Muscle layer of duodenum (tissue), 2 donors: ENCODE measurements around the gene TSPAN14.

Experiments used
- H3K27ac ChIP-seq: one replicate; pipeline ENCODE4 v1.7.0; 2013; ENCODE audit warnings: mild to moderate bottlenecking, low read length
- H3K27me3 ChIP-seq: one replicate; pipeline ENCODE4 v1.7.0; 2013; ENCODE audit warnings: low read depth, mild to moderate bottlenecking, control low read depth, low read length
- H3K36me3 ChIP-seq, 2 donors: one replicate each; pipeline ENCODE4 v1.7.0; 2013; ENCODE audit warnings: low read length in 2 of 2, control low read depth in 1 of 2, mild to moderate bottlenecking in 1 of 2; ENCODE audit not compliant: insufficient read depth in 2 of 2, control insufficient read depth in 1 of 2
- H3K4me1 ChIP-seq, 2 donors: one replicate each; pipeline ENCODE4 v1.7.0; 2013; ENCODE audit warnings: low read length in 2 of 2, mild to moderate bottlenecking in 2 of 2, control low read depth in 1 of 2, moderate library complexity in 1 of 2; ENCODE audit not compliant: insufficient read depth in 2 of 2, control insufficient read depth in 1 of 2
- H3K4me3 ChIP-seq, 2 donors: one replicate each; pipeline ENCODE4 v1.7.0; 2013; ENCODE audit warnings: low read length in 2 of 2, low read depth in 1 of 2, mild to moderate bottlenecking in 1 of 2
- H3K9me3 ChIP-seq, 2 donors: one replicate each; pipeline ENCODE4 v1.7.0; 2013; ENCODE audit warnings: low read length in 2 of 2, control low read depth in 1 of 2, mild to moderate bottlenecking in 1 of 2; ENCODE audit not compliant: control insufficient read depth in 1 of 2
- donor health status: healthy.

Gene TSPAN14

GRCh38 chr10:80517416-80518142, 63.5 kb downstream of the TSPAN14 start:
- no peaks in the 10 kb centered on the region for H3K9me3 ChIP-seq
- peaks cover 57 to 84% of the 10 kb centered on the region in 2 donors for H3K36me3 ChIP-seq
- no peak overlapping the region for H3K27ac ChIP-seq
- H3K4me3 ChIP-seq = no peak overlapping the region
- no peaks in the 10 kb centered on the region for H3K27me3 ChIP-seq
- no peaks in the 10 kb centered on the region for H3K4me1 ChIP-seq

GRCh38 chr10:80518143-80518806, 64.2 kb downstream of the TSPAN14 start:
- Histone ChIP-seq H3K4me3 (no peak overlapping the region), H3K27me3 (no peaks in the 10 kb centered on the region), H3K27ac (no peak overlapping the region), H3K36me3 (peaks cover 53 to 82% of the 10 kb centered on the region in 2 donors), H3K9me3 (no peaks in the 10 kb centered on the region), H3K4me1 (no peaks in the 10 kb centered on the region)

GRCh38 chr10:80518807-80519360, 64.8 kb downstream of the TSPAN14 start:
- Histone ChIP-seq H3K27ac (no peak overlapping the region), H3K36me3 (peaks cover 49 to 76% of the 10 kb centered on the region in 2 donors)

GRCh38 chr10:80519936-80520650, 66.0 kb downstream of the TSPAN14 start:
- Histone ChIP-seq H3K27me3 (no peaks in the 10 kb centered on the region), H3K4me1 (no peaks in the 10 kb centered on the region), H3K36me3 (peaks cover 37 to 64% of the 10 kb centered on the region in 2 donors), H3K27ac (no peak overlapping the region), H3K9me3 (no peaks in the 10 kb centered on the region), H3K4me3 (no peak overlapping the region)

More at GRCh38 chr10:80518807-80519360, 64.8 kb downstream of the TSPAN14 start:
- H3K27me3 ChIP-seq = no peaks in the 10 kb centered on the region
- no peaks in the 10 kb centered on the region for H3K4me1 ChIP-seq
- H3K9me3 ChIP-seq = no peaks in the 10 kb centered on the region
- H3K4me3 ChIP-seq = no peak overlapping the region

GRCh38 chr10:80520661-80521470, 66.8 kb downstream of the TSPAN14 start:
- H3K27ac ChIP-seq = no peak overlapping the region
- H3K27me3 ChIP-seq = no peaks in the 10 kb centered on the region
- H3K4me1 ChIP-seq = no peaks in the 10 kb centered on the region
- H3K9me3 ChIP-seq = no peaks in the 10 kb centered on the region
- no peak overlapping the region for H3K4me3 ChIP-seq
- H3K36me3 ChIP-seq = peaks cover 35 to 56% of the 10 kb centered on the region in 2 donors

- Histone ChIP-seq H3K27ac (no peak overlapping the region), H3K4me3 (no peak overlapping the region), H3K4me1 (no peaks in the 10 kb centered on the region), H3K9me3 (no peaks in the 10 kb centered on the region), H3K27me3 (no peaks in the 10 kb centered on the region), H3K36me3 (peaks cover 22 to 37% of the 10 kb centered on the region in 2 donors)
These were observed 68.8 kb downstream of the TSPAN14 start for GRCh38 chr10:80522756-80523363.

- Histone ChIP-seq H3K9me3 (no peaks in the 10 kb centered on the region), H3K27me3 (no peaks in the 10 kb centered on the region), H3K36me3 (peaks cover 13 to 28% of the 10 kb centered on the region in 2 donors), H3K4me1 (peaks cover 0 to 5% of the 10 kb centered on the region in 2 donors), H3K27ac (no peak overlapping the region), H3K4me3 (no peak overlapping the region)
These were observed 69.7 kb downstream of the TSPAN14 start for GRCh38 chr10:80523773-80524172.

GRCh38 chr10:80524190-80524909, 70.2 kb downstream of the TSPAN14 start:
- Histone ChIP-seq H3K9me3 (no peaks in the 10 kb centered on the region), H3K36me3 (peaks cover 11 to 22% of the 10 kb centered on the region in 2 donors), H3K27me3 (no peaks in the 10 kb centered on the region), H3K4me1 (peaks cover 0 to 8% of the 10 kb centered on the region in 2 donors), H3K27ac (no peak overlapping the region), H3K4me3 (no peak overlapping the region)

- H3K9me3 ChIP-seq = no peaks in the 10 kb centered on the region
- peaks cover 4 to 11% of the 10 kb centered on the region in 2 donors for H3K4me1 ChIP-seq
- no peak overlapping the region for H3K27ac ChIP-seq
- H3K4me3 ChIP-seq = no peak overlapping the region
- no peaks in the 10 kb centered on the region for H3K27me3 ChIP-seq
- peaks cover 0 to 6% of the 10 kb centered on the region in 2 donors for H3K36me3 ChIP-seq
These were observed 72.1 kb downstream of the TSPAN14 start for GRCh38 chr10:80526218-80526617.

- Histone ChIP-seq H3K4me1 (peaks cover 4 to 11% of the 10 kb centered on the region in 2 donors), H3K36me3 (peaks cover 0 to 3% of the 10 kb centered on the region in 2 donors), H3K4me3 (no peak overlapping the region), H3K9me3 (no peaks in the 10 kb centered on the region), H3K27ac (no peak overlapping the region), H3K27me3 (no peaks in the 10 kb centered on the region)
These were observed 72.6 kb downstream of the TSPAN14 start for GRCh38 chr10:80526742-80527141.
